Spleen (tissue), 11 donors: ENCODE data around the gene SEMA3E. TPM values are rescaled to one million over a fixed set of nuclear protein-coding genes. Genes with fewer than 3 reads are reported as not detected.

Source experiments
- DNase-seq: peaks from one replicate; pipeline ENCODE4 v3.0.0-alpha.2; 2020
- H3K27ac ChIP-seq, 8 donors: fragments of 200-600 bp; sonication (generic) in 7 of 8; 1 replicate in 4 of 8; 2 replicates in 4 of 8; pipeline versions ENCODE4 v1.5.0 to v1.8.0; 2016 to 2021; ENCODE audit warnings: inconsistent platforms in 4 of 8, mild to moderate bottlenecking in 4 of 8, moderate library complexity in 1 of 8
- H3K27me3 ChIP-seq, 7 donors: fragments of 200-600 bp; sonication (generic) in 6 of 7; replicated peaks in 1 of 7; 1 replicate in 4 of 7; 2 replicates in 3 of 7; pipeline versions ENCODE4 v1.5.0 to v1.8.0; 2016 to 2021; ENCODE audit warnings: inconsistent platforms in 3 of 7, mild to moderate bottlenecking in 1 of 7
- H3K36me3 ChIP-seq, 6 donors: fragments of 200-600 bp; sonication (generic) in 5 of 6; 1 replicate in 4 of 6; 2 replicates in 2 of 6; pipeline versions ENCODE4 v1.5.0 to v1.8.0; 2016 to 2021; ENCODE audit warnings: inconsistent platforms in 2 of 6
- H3K4me1 ChIP-seq, 6 donors: fragments of 200-600 bp; sonication (generic) in 5 of 6; 1 replicate in 3 of 6; 2 replicates in 3 of 6; pipeline versions ENCODE4 v1.5.0 to v1.8.0; 2016 to 2021; ENCODE audit warnings: inconsistent platforms in 3 of 6
- H3K4me3 ChIP-seq, 8 donors: fragments of 200-600 bp; sonication (generic) in 7 of 8; 1 replicate in 4 of 8; 2 replicates in 4 of 8; pipeline versions ENCODE4 v1.5.0 to v1.8.0; 2016 to 2021; ENCODE audit warnings: inconsistent platforms in 4 of 8, mild to moderate bottlenecking in 4 of 8, moderate library complexity in 2 of 8
- H3K9me3 ChIP-seq, 8 donors: fragments of 200-600 bp; sonication (generic) in 7 of 8; 1 replicate in 4 of 8; 2 replicates in 4 of 8; pipeline versions ENCODE4 v1.5.0 to v1.8.0; 2016 to 2021; ENCODE audit warnings: inconsistent platforms in 4 of 8
- CTCF ChIP-seq, 11 experiments: fragments of 200-600 bp in 7 of 11; fragments of 450-650 bp in 4 of 11; sonication (generic) in 4 of 11; IDR thresholded peaks in 8 of 11; conservative IDR thresholded peaks in 3 of 11; 1 replicate in 7 of 11; 2 replicates in 4 of 11; pipeline versions ENCODE4 v1.4.0 to v1.8.0; 2016 to 2021; ENCODE audit warnings: antibody characterized with exemption in 11 of 11, inconsistent platforms in 4 of 11, mild to moderate bottlenecking in 1 of 11
- POLR2A ChIP-seq, 3 donors: fragments of 450-650 bp; IDR thresholded peaks; one replicate each; pipeline ENCODE4 v1.5.1; 2017; ENCODE audit warnings: antibody characterized with exemption in 3 of 3, mild to moderate bottlenecking in 1 of 3
- POLR2AphosphoS5 ChIP-seq, 3 donors: sonication (generic); formaldehyde crosslinking; IDR thresholded peaks; one replicate each; pipeline ENCODE4 v1.5.1; 2017; ENCODE audit warnings: antibody characterized with exemption in 3 of 3
- WGBS, 5 donors: extraction: QIAGEN DNeasy Blood & Tissue Kit in 3 of 5; methylation state at CpG; one replicate each; pipeline versions ENCODE4 v1.1.5 to v1.1.7; 2013 to 2018; 5-methylcytosine and 5-hydroxymethylcytosine counted together
- intact Hi-C: fragments of 100-400 bp; cut with DNase I; formaldehyde crosslinking; loops from one replicate; pipeline ENCODE4 v1.15.0; 2023; ENCODE audit warnings: low total_unique reads
- polyA plus RNA-seq, 3 donors: library from polyadenylated mRNA; stranded (reverse); fragments of 200-250 nt; gene quantifications; one replicate each; pipeline ENCODE4 v1.2.1, GENCODE V29; 2013
- total RNA-seq, 7 donors: library from RNA; depleted of rRNA in 3 of 7; stranded (reverse); fragments of >200 nt in 3 of 7; fragmentation: NEBNext Ultra II Directional in 4 of 7; extraction: Animal tissue kit (Norgen Biotek cat#: 25700) in 4 of 7; gene quantifications; one replicate each; pipeline versions ENCODE4 v1.1.0 to v1.2.1, GENCODE V29; 2016 to 2021
- donor health status: healthy with polysubstance abuse.
- donor health status: DM: no; HTN: no; CAD: no; lungs with moderate emphysema.
- donor health status: DM: no; HTN: no; CAD: no.
- donor health status: Bipolar disorder and iron deficiency.
- donor health status: healthy.
- donor health status: DM: no; HTN: no; CAD: no.
- donor health status: DM: yes; HTN: yes; CAD: no.

The SEMA3E gene
- total and polyA plus RNA-seq, 10 donors: under 0.01 to 0.44 (median 0.29) TPM; not detected in 7

GRCh38 chr7:83476511-83477050 is 172.4 kb downstream of the SEMA3E start:
- intact Hi-C loops: no loop called here
- Histone ChIP-seq H3K27me3 (no peaks in the 10 kb centered on the region), H3K4me1 (no peaks in the 10 kb centered on the region), H3K9me3 (no peaks in the 10 kb centered on the region), H3K4me3 (no peak overlapping the region), H3K27ac (no peak overlapping the region), H3K36me3 (no peaks in the 10 kb centered on the region)
- WGBS, 5 donors: 58 to 64% (median 61%) methylated on average over 4 of the region's 4 CpGs
- DNase-seq: no peak
- no peak for TF ChIP-seq POLR2AphosphoS5 (IDR thresholded peaks at IDR 0.05)
- no peak for TF ChIP-seq POLR2A (IDR thresholded peaks at IDR 0.05)
- no peak for TF ChIP-seq CTCF (IDR thresholded peaks at IDR 0.05 in 8 of 11, conservative IDR thresholded peaks at IDR 0.05 in 3 of 11)

- H3K27me3 ChIP-seq: no peaks in the 10 kb centered on the region
- no peaks in the 10 kb centered on the region for H3K9me3 ChIP-seq
- no peak for TF ChIP-seq POLR2AphosphoS5 (IDR thresholded peaks at IDR 0.05)
- TF ChIP-seq CTCF (IDR thresholded peaks at IDR 0.05 in 8 of 11, conservative IDR thresholded peaks at IDR 0.05 in 3 of 11): no peak
- no peak for TF ChIP-seq POLR2A (IDR thresholded peaks at IDR 0.05)
- intact Hi-C loops: no loop called here
- no peak overlapping the region for H3K27ac ChIP-seq
- DNase-seq: no peak
- no peak overlapping the region for H3K4me3 ChIP-seq
- H3K4me1 ChIP-seq: no peaks in the 10 kb centered on the region
- WGBS, 5 donors: 53 to 75% (median 67%) methylated on average over 6 of the region's 6 CpGs
- no peaks in the 10 kb centered on the region for H3K36me3 ChIP-seq
These were observed 173.5 kb downstream of the SEMA3E start for GRCh38 chr7:83475420-83475819.

DNA sequence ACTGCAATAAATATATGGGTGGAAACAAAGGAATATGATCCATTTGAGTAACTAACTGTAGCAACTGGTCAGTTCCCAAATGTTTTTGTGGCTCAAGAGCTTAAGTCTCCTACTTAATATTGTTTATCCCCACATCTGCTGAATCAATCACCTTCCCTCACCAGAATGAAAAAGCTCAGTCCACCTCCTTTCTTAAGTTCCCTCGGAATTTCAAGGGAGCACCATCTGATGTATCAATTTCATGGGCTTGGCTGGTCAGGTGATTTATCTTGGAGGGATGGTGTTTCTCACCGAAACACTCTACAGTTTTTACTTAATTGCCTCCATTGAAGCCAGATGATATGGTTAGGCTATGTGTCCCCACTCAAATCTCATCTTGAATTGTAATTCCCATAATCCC is 176.6 kb downstream of the SEMA3E start:
- Histone ChIP-seq H3K27ac (no peak overlapping the region), H3K9me3 (no peaks in the 10 kb centered on the region), H3K4me3 (no peak overlapping the region), H3K27me3 (no peaks in the 10 kb centered on the region), H3K4me1 (no peaks in the 10 kb centered on the region), H3K36me3 (no peaks in the 10 kb centered on the region)
- TF ChIP-seq CTCF (IDR thresholded peaks at IDR 0.05 in 8 of 11, conservative IDR thresholded peaks at IDR 0.05 in 3 of 11): no peak
- intact Hi-C loops: no loop called here
- 74 to 95% (median 81%) methylated on average over 2 of the region's 2 CpGs for WGBS, 5 donors
- no peak for DNase-seq

- no peaks in the 10 kb centered on the region for H3K27me3 ChIP-seq
- H3K36me3 ChIP-seq: no peaks in the 10 kb centered on the region
- H3K4me1 ChIP-seq: no peaks in the 10 kb centered on the region
- TF ChIP-seq POLR2AphosphoS5 (IDR thresholded peaks at IDR 0.05): no peak
- TF ChIP-seq POLR2A (IDR thresholded peaks at IDR 0.05): no peak
- TF ChIP-seq CTCF (IDR thresholded peaks at IDR 0.05 in 8 of 11, conservative IDR thresholded peaks at IDR 0.05 in 3 of 11): no peak
- 92 to 97% (median 96%) methylated on average over 3 of the region's 3 CpGs for WGBS, 5 donors
- no peak for DNase-seq
- intact Hi-C loops: no loop called here
- H3K27ac ChIP-seq: no peak overlapping the region
- H3K4me3 ChIP-seq: no peak overlapping the region
- no peaks in the 10 kb centered on the region for H3K9me3 ChIP-seq
These were observed 179.4 kb downstream of the SEMA3E start for GRCh38 chr7:83469491-83469890.
